ENCODE measurements around the gene GPATCH4.

The GPATCH4 gene

DNA sequence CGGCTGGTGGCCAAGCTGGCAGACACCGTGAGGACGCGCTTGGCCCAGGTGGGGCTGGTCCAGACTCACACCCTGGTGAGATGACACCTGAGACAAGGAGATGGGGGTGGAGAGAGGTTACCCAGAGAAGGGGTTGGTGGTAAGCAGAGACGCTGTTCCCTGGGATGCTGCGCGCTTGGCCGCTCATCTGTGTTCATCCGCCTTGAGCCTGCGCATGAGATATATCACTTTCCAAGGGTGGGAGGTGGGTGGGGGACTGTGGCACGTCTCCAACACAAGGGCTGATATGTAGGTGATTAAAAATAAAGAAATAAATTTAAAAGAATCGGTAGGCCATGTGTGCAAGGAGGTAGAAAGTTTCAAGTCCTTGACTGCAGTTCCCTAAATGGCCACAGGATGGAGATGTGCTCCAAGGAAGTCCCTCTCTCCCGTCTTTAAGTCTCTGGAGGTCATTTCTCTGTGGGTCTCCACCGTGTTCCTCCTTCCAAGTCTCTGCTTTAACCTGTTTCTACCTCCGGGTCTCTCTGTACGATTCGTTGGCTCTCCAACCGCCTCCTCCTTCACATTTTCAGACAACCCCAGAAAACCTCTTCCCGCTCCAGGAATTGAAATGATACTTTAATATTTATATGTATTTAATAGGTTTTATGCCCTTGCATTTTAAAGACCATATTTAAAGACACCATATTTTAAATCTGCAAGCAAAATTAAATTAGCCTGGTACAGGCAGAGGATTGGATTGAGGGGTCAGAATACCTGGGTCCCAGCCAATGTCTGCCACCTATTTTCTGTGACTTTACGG, 17.3 kb downstream of the GPATCH4 start:
- Histone ChIP-seq H3K4me3 (peak overlapping the region; percentile 71), H3K27me3 (no peaks in the 10 kb centered on the region), H3K36me3 (peaks cover 36% of the 10 kb centered on the region), H4K20me1 (peaks cover 27% of the 10 kb centered on the region), H3K4me1 (peaks cover 54% of the 10 kb centered on the region), H3K4me2 (peak overlapping the region; percentile 99), H3K9ac (peak overlapping the region; percentile 97), H3K27ac (peak overlapping the region; percentile 99), H3K9me3 (no peaks in the 10 kb centered on the region)
- TF ChIP-seq Cebpa-rat (IDR thresholded peaks at IDR 0.05) = no peak

DNA sequence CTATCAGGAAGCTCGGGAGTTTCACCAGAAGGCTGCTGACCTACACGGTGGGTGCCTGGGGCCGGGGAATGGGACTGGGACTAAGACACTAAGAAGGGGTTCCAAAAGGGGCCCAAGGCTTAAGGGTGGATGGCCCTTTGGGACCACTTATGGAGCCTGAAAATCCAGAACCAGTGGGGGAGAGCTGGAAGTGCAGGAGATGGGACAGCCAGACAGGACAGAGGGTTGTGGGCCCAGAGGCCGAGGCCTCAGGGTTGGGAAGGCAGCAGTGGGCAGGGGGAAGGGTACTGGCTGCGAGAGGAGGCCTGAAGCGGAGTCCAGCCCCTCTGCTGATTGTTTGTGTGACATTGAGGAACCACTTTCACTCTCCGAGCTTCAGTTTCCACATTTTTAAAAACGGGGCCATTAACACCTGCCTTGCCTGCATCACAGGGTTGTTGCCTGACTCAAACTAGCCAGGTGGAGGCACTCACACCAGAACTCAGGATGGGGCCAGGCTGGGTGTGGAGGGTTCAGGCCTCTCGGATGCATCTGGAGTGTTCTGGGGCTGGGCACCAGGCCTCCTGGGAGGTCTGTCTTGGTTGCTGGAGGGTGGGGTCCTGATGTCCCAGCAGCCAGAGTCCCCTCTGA, 18.8 kb downstream of the GPATCH4 start:
- Histone ChIP-seq H3K4me2 (peak overlapping the region; percentile 99), H3K4me3 (peak overlapping the region; percentile 71)

DNA sequence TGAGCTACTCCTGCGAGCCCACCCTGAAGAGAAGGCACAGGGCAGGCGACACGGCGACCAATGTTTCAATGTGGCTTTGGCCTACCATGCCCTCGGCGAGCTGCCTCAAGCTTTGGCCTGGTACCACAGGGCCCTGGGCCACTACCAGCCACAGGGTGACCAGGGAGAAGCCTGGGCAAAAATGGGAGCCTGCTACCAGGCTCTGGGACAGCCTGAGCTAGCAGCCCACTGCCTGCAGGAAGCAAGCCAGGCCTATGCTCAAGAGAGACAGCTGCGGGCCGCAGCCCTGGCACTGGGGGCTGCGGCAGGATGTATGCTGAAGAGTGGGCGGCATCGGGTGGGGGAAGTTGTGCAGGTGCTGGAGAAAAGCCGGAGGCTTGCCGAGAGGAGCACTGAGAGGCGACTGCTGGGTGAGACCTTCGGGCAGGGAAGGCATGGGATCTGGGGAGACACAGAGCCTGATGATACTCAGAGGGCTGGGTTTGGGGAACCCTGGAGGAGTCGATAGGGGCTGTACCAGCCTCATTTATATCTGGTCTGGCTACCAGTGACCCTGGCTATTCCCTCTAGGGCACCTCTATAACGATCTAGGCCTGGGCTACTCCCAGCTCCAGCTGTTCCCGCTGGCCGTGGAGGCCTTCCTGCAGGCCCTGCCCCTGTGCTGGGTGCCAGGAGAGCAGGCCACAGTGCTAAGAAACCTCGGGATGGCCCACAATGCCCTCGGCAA, 19.5 kb downstream of the GPATCH4 start:
- Histone ChIP-seq H3K9me3 (no peaks in the 10 kb centered on the region), H3K36me3 (peaks cover 24% of the 10 kb centered on the region), H3K4me3 (peak overlapping the region; percentile 71), H3K4me2 (peak overlapping the region; percentile 99), H3K4me1 (peaks cover 69% of the 10 kb centered on the region), H4K20me1 (peaks cover 27% of the 10 kb centered on the region), H3K27me3 (no peaks in the 10 kb centered on the region), H3K27ac (peak overlapping the region; percentile 99), H3K9ac (peak overlapping the region; percentile 97)
- no peak for TF ChIP-seq Cebpa-rat (IDR thresholded peaks at IDR 0.05)

More for the DNA sequence above, 18.8 kb downstream of the GPATCH4 start:
- H3K27me3 ChIP-seq = no peaks in the 10 kb centered on the region
- H3K9ac ChIP-seq = peak overlapping the region; percentile 97
- no peak for TF ChIP-seq Cebpa-rat (IDR thresholded peaks at IDR 0.05)
- H3K9me3 ChIP-seq = no peaks in the 10 kb centered on the region
- H3K36me3 ChIP-seq = peaks cover 31% of the 10 kb centered on the region
- peaks cover 27% of the 10 kb centered on the region for H4K20me1 ChIP-seq
- H3K27ac ChIP-seq = peak overlapping the region; percentile 99
- H3K4me1 ChIP-seq = peaks cover 69% of the 10 kb centered on the region

DNA sequence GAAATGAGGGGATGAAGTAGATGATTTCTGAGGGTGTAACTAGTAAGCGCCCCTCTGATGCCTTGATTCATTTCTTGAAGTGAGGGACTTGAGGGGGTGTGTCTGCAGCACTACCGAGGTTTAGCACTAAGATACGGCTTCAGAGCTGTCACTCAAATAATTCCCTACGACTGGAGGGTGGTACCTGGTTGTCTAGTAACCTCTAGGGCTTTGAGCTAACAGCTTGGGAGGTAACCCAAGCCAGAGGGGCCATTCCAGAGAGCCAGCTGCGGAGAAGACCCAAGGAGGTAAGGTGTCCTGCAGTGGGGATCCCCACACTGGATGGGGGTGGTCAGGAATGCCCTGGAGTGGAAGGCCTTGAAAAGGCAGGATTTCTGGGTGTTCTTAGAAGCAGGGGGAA, 21.8 kb downstream of the GPATCH4 start, which contains the start of gene TTC24:
Gene TTC24 (plus strand): TSS at position 252 of the 400 bp plus-strand sequence. CDS start 1,642 bp downstream, outside the sequence.
- no peaks in the 10 kb centered on the region for H3K9me3 ChIP-seq
- H3K27ac ChIP-seq = peak within 1 kb of the TSS; percentile 99
- peaks cover 57% of the 10 kb centered on the region for H3K4me1 ChIP-seq
- no peak for TF ChIP-seq Cebpa-rat (IDR thresholded peaks at IDR 0.05)
- no peaks in the 10 kb centered on the region for H3K27me3 ChIP-seq
- peak within 1 kb of the TSS; percentile 99 for H3K4me2 ChIP-seq
- H4K20me1 ChIP-seq = peaks cover 3% of the 10 kb centered on the region
- H3K9ac ChIP-seq = peak within 1 kb of the TSS; percentile 73
- no peak within 1 kb of the TSS for H3K4me3 ChIP-seq
- H3K36me3 ChIP-seq = peaks cover under 1% of the 10 kb centered on the region; the same call in 1 of the 2 replicates

DNA sequence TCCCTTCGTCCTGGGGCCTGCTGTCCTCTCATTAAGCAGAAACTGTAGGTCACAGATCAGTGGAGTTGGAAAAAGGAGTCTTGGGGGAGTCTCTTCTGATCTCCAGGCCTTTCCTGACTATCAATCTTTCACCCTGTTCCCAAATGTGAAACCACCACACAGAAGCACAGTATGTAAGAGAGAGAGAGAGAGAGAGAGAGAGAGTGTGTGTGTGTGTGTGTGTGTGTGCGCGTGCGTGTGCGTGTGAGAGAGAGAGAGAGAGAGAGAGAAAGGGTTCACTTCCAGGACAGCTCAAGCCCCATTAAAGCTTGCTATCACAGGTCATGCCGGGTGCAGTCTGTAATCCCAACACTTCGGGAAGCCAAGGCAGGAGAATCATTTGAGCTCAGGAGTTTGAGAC, 23.2 kb downstream of the GPATCH4 start:
- H3K9ac ChIP-seq = no peak overlapping the region
- H4K20me1 ChIP-seq = no peaks in the 10 kb centered on the region
- H3K4me2 ChIP-seq = peak overlapping the region; percentile 61
- H3K4me3 ChIP-seq = no peak overlapping the region
- H3K9me3 ChIP-seq = no peaks in the 10 kb centered on the region
- no peaks in the 10 kb centered on the region for H3K36me3 ChIP-seq
- TF ChIP-seq Cebpa-rat (IDR thresholded peaks at IDR 0.05) = no peak
- H3K27me3 ChIP-seq = no peaks in the 10 kb centered on the region
- peak overlapping the region; percentile 55; the same call in 1 of the 2 replicates for H3K27ac ChIP-seq
- H3K4me1 ChIP-seq = peaks cover 47% of the 10 kb centered on the region

GRCh38 chr1:156577550-156577949, 23.7 kb downstream of the GPATCH4 start:
- Histone ChIP-seq H3K9ac (no peak overlapping the region), H3K27me3 (no peaks in the 10 kb centered on the region), H3K36me3 (no peaks in the 10 kb centered on the region), H4K20me1 (no peaks in the 10 kb centered on the region), H3K9me3 (no peaks in the 10 kb centered on the region), H3K4me3 (no peak overlapping the region), H3K4me1 (peaks cover 50% of the 10 kb centered on the region), H3K4me2 (peak overlapping the region; percentile 61), H3K27ac (peak overlapping the region; percentile 55; the same call in 1 of the 2 replicates)
- no peak for TF ChIP-seq Cebpa-rat (IDR thresholded peaks at IDR 0.05)

DNA sequence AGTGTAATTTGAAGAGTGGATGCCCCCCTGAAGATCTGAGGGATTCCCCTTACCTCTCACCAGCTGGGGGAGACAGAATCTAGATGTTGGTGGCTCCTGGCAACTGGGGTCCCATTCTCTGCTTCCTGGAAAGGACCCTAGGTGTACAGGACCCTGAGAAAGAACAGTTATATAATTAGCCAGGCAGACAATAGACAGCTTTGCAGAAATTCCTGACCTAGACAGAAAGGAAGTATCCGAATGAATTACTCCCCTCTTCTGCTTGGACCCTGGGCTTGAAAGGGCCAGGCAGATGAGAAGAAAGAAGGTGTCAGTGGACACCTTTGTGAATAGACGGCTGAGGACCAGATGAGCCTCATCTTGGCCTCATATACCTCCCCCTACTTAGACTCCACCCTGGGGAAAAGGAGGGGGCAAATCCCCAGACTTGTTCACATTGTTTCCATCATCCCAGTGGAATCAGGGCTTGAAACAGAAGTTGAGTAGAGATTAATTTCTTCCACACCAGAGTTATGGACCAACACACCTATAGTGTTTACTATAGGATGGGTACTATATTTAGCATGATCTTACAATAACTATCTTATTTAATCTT, 27.1 kb downstream of the GPATCH4 start:
- no peak overlapping the region for H3K4me3 ChIP-seq
- H3K36me3 ChIP-seq = peaks cover 3% of the 10 kb centered on the region
- H3K9ac ChIP-seq = no peak overlapping the region
- no peaks in the 10 kb centered on the region for H4K20me1 ChIP-seq
- H3K27me3 ChIP-seq = no peaks in the 10 kb centered on the region
- H3K9me3 ChIP-seq = no peaks in the 10 kb centered on the region
- no peak overlapping the region for H3K4me2 ChIP-seq
- H3K4me1 ChIP-seq = peaks cover 51% of the 10 kb centered on the region
- H3K27ac ChIP-seq = no peak overlapping the region
- TF ChIP-seq Cebpa-rat (IDR thresholded peaks at IDR 0.05) = no peak

- H3K9ac ChIP-seq = peak overlapping the region; percentile 78
- no peak for TF ChIP-seq Cebpa-rat (IDR thresholded peaks at IDR 0.05)
- H3K27me3 ChIP-seq = no peaks in the 10 kb centered on the region
- H3K4me3 ChIP-seq = peak overlapping the region; percentile 75
- H3K9me3 ChIP-seq = no peaks in the 10 kb centered on the region
- H3K4me1 ChIP-seq = peaks cover 36% of the 10 kb centered on the region
- no peak overlapping the region for H3K27ac ChIP-seq
- peak overlapping the region; percentile 94 for H3K4me2 ChIP-seq
- peaks cover 17% of the 10 kb centered on the region for H3K36me3 ChIP-seq
- no peaks in the 10 kb centered on the region for H4K20me1 ChIP-seq
Observed at GRCh38 chr1:156572663-156573018, 28.6 kb downstream of the GPATCH4 start.

DNA sequence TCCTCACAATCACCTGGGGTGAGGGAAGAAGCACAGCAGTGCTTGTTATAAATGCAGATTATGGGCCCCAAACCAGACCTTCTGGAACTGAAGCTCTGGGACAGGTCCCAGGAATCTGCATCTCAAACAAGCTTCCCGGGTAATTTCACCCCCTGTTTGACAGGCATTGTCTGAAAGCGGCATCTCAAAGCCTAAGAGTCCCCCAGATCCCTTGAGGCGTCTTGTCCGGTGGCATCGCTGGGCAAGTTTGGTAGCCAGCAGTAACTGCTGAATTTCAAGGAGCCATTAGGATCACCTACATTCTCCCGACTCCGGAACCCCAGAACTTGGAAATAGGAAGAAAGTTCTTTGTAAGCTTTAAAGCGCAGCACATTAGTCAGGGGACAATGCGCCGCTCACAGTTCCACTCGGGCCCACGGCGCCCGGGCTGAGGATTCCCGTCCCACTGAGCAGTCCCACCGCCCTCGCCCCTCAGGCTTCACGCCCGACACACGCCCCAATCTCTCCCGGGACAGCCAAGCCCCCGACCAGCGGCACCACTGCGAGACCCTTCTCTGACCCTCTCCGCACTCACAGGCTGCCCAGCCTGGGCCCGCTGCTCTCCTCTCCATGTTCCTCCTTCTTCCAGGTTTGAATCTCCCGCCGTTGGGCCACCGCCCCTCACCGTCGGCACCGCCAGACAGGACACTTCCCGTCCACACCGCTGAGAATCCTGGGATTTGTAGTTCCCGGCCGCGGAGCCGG, 29.2 kb downstream of the GPATCH4 start, which contains the start of gene IQGAP3:
Gene IQGAP3 (minus strand): TSS at position 647 of the 744 bp plus-strand sequence. CDS start 36 bp downstream, at position 611.
- Histone ChIP-seq H3K27me3 (no peaks in the 10 kb centered on the region), H3K9ac (peak within 1 kb of the TSS; percentile 78), H3K27ac (peak within 1 kb of the TSS; percentile 42; the same call in 1 of the 2 replicates), H3K4me2 (peak within 1 kb of the TSS; percentile 94), H3K4me1 (peaks cover 34% of the 10 kb centered on the region), H3K36me3 (peaks cover 23% of the 10 kb centered on the region), H4K20me1 (no peaks in the 10 kb centered on the region), H3K9me3 (no peaks in the 10 kb centered on the region), H3K4me3 (peak within 1 kb of the TSS; percentile 75)
- TF ChIP-seq Cebpa-rat (IDR thresholded peaks at IDR 0.05) = no peak
